ENCODE measurements around the gene OR56A1. TPM values are rescaled to one million over a fixed set of nuclear protein-coding genes. Genes with fewer than 3 reads are reported as not detected.

Gene OR56A1
- total and polyA plus RNA-seq, 4 donors = under 0.01 TPM; not detected in 2

- H3K4me3 ChIP-seq (ENCODE audit: low read depth in 1 of 3, low read length in 3 of 3) = no peak within 1 kb of the TSS
- H3K36me3 ChIP-seq (ENCODE audit: control insufficient read depth in 4 of 4, insufficient read depth in 3 of 4, low read depth in 1 of 4, low read length in 3 of 4) = no peaks in the 10 kb centered on the region
- TF ChIP-seq REST (IDR thresholded peaks at IDR 0.05) (no peak), GABPA (IDR thresholded peaks at IDR 0.05 in 1 of 2, conservative IDR thresholded peaks at IDR 0.05 in 1 of 2) (no peak), HNF4A (conservative IDR thresholded peaks at IDR 0.05) (no peak)
- TF ChIP-seq, protein P1, sequence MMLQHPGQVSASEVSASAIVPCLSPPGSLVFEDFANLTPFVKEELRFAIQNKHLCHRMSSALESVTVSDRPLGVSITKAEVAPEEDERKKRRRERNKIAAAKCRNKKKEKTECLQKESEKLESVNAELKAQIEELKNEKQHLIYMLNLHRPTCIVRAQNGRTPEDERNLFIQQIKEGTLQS (IDR thresholded peaks at IDR 0.05) = no peak
- TF ChIP-seq, protein P2, sequence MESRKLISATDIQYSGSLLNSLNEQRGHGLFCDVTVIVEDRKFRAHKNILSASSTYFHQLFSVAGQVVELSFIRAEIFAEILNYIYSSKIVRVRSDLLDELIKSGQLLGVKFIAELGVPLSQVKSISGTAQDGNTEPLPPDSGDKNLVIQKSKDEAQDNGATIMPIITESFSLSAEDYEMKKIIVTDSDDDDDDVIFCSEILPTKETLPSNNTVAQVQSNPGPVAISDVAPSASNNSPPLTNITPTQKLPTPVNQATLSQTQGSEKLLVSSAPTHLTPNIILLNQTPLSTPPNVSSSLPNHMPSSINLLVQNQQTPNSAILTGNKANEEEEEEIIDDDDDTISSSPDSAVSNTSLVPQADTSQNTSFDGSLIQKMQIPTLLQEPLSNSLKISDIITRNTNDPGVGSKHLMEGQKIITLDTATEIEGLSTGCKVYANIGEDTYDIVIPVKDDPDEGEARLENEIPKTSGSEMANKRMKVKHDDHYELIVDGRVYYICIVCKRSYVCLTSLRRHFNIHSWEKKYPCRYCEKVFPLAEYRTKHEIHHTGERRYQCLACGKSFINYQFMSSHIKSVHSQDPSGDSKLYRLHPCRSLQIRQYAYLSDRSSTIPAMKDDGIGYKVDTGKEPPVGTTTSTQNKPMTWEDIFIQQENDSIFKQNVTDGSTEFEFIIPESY (IDR thresholded peaks at IDR 0.05) = no peak
- TF ChIP-seq, protein P3, sequence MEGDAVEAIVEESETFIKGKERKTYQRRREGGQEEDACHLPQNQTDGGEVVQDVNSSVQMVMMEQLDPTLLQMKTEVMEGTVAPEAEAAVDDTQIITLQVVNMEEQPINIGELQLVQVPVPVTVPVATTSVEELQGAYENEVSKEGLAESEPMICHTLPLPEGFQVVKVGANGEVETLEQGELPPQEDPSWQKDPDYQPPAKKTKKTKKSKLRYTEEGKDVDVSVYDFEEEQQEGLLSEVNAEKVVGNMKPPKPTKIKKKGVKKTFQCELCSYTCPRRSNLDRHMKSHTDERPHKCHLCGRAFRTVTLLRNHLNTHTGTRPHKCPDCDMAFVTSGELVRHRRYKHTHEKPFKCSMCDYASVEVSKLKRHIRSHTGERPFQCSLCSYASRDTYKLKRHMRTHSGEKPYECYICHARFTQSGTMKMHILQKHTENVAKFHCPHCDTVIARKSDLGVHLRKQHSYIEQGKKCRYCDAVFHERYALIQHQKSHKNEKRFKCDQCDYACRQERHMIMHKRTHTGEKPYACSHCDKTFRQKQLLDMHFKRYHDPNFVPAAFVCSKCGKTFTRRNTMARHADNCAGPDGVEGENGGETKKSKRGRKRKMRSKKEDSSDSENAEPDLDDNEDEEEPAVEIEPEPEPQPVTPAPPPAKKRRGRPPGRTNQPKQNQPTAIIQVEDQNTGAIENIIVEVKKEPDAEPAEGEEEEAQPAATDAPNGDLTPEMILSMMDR (IDR thresholded peaks at IDR 0.05; ENCODE audit: low read depth, low read length, missing input control) = no peak
- H3K27ac ChIP-seq (ENCODE audit: low read depth in 1 of 2, low read length in 2 of 2) = no peak within 1 kb of the TSS
- no peak within 1 kb of the TSS for H3K9ac ChIP-seq (ENCODE audit: low read depth in 1 of 2, low read length in 2 of 2)
- no peak for DNase-seq (ENCODE audit: low spot score)
- H3K27me3 ChIP-seq (ENCODE audit: control insufficient read depth in 4 of 4, insufficient read depth in 4 of 4, low read length in 3 of 4) = peaks cover 0 to 3% (median 0%) of the 10 kb centered on the region in 4 donors
- no peaks in the 10 kb centered on the region for H3K4me1 ChIP-seq (ENCODE audit: control insufficient read depth in 4 of 4, insufficient read depth in 4 of 4, low read length in 3 of 4)
- no peaks in the 10 kb centered on the region for H3K9me3 ChIP-seq (ENCODE audit: control insufficient read depth in 4 of 4, low read length in 3 of 4)
- 40% methylated on average over 1 of the region's 1 CpG for WGBS
These were observed 43.7 kb downstream of the OR56A1 start, which contains the start of gene OR52L1 for GRCh38 chr11:5986885-5987284. Gene OR52L1, minus strand, starts transcription at chr11:5986985. Its CDS starts 55 bp downstream, at chr11:5986930.

DNA sequence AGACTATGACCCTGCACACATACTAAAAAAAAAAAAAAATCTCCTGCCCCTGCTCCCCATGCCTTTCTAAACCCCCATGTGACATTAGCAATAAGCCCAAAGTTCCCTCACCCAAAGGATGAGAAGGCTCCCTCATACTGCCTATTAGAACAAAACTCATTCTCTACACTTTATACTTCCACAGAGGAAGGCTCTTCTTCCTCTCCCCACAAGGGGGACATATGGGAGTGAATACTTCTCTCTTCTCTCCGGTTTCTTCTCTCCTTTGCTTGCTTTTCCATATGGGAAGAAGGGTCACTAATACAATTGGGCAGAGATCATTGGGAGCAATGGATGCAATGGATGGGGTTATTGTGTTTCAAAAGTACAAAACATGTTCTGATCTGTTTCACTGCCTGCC lies 47.1 kb downstream of the OR56A1 start:
- no peak overlapping the region for H3K27ac ChIP-seq (ENCODE audit: low read depth in 1 of 2, low read length in 2 of 2)
- no peaks in the 10 kb centered on the region for H3K36me3 ChIP-seq (ENCODE audit: control insufficient read depth in 4 of 4, insufficient read depth in 3 of 4, low read depth in 1 of 4, low read length in 3 of 4)
- WGBS = 40% methylated on average over 1 of the region's 1 CpG
- H3K4me3 ChIP-seq (ENCODE audit: low read depth in 1 of 3, low read length in 3 of 3) = no peak overlapping the region
- no peaks in the 10 kb centered on the region for H3K9me3 ChIP-seq (ENCODE audit: control insufficient read depth in 4 of 4, low read length in 3 of 4)
- H3K27me3 ChIP-seq (ENCODE audit: control insufficient read depth in 4 of 4, insufficient read depth in 4 of 4, low read length in 3 of 4) = peaks cover 0 to 4% (median 0%) of the 10 kb centered on the region in 4 donors
- H3K4me1 ChIP-seq (ENCODE audit: control insufficient read depth in 4 of 4, insufficient read depth in 4 of 4, low read length in 3 of 4) = no peaks in the 10 kb centered on the region
- no peak overlapping the region for H3K9ac ChIP-seq (ENCODE audit: low read depth in 1 of 2, low read length in 2 of 2)
- TF ChIP-seq TAF1 (conservative IDR thresholded peaks at IDR 0.05) (no peak), EGR1 (IDR thresholded peaks at IDR 0.05; ENCODE audit: low read depth in 2 of 2) (no peak), REST (IDR thresholded peaks at IDR 0.05) (no peak), SP1 (IDR thresholded peaks at IDR 0.05) (no peak), RAD21 (IDR thresholded peaks at IDR 0.05) (no peak), MAX (IDR thresholded peaks at IDR 0.05) (no peak), GABPA (IDR thresholded peaks at IDR 0.05 in 1 of 2, conservative IDR thresholded peaks at IDR 0.05 in 1 of 2) (no peak)
- TF ChIP-seq, protein P2 (IDR thresholded peaks at IDR 0.05) = no peak
- TF ChIP-seq, protein P1 (IDR thresholded peaks at IDR 0.05) = no peak
- TF ChIP-seq, protein P3 (IDR thresholded peaks at IDR 0.05; ENCODE audit: low read depth, low read length, missing input control) = no peak
- DNase-seq (ENCODE audit: low spot score) = no peak

Data from liver (tissue), 9 donors.